ENCODE data around the gene HOXA7.

HOXA7 gene

GRCh38 chr7:27148756-27149641 lies 7.5 kb downstream of the HOXA7 start:
- peaks cover 20% of the 10 kb centered on the region for H3K4me1 Mint-ChIP-seq
- CTCF ChIA-PET = interaction anchor here (0.6 to 2.1 kb wide), 11 partner anchors 12 to 462 kb away, joined by 3 to 8 read pairs (median 4); no protein-coding TSS in a partner anchor
- no peaks in the 10 kb centered on the region for H3K36me3 Mint-ChIP-seq
- peaks cover 98% of the 10 kb centered on the region for H3K27me3 Mint-ChIP-seq
- no peak overlapping the region for H3K27ac Mint-ChIP-seq
- H3K4me3 Mint-ChIP-seq = no peak overlapping the region
- DNase-seq = no peak
- H3K9me3 Mint-ChIP-seq = no peaks in the 10 kb centered on the region

GRCh38 chr7:27148031-27148755 lies 8.3 kb downstream of the HOXA7 start:
- H3K4me3 Mint-ChIP-seq = no peak overlapping the region
- DNase-seq = no peak
- no peaks in the 10 kb centered on the region for H3K36me3 Mint-ChIP-seq
- CTCF ChIA-PET = interaction anchor here (0.7 to 2.1 kb wide), 4 partner anchors 13 to 48 kb away, joined by 3 to 8 read pairs (median 4); no protein-coding TSS in a partner anchor
- H3K4me1 Mint-ChIP-seq = peaks cover 20% of the 10 kb centered on the region
- H3K27me3 Mint-ChIP-seq = peaks cover 92% of the 10 kb centered on the region
- H3K9me3 Mint-ChIP-seq = no peaks in the 10 kb centered on the region
- H3K27ac Mint-ChIP-seq = no peak overlapping the region

GRCh38 chr7:27147199-27148030 lies 9.1 kb downstream of the HOXA7 start, which contains the start of gene HOXA6:
Gene HOXA6 (minus strand): TSS chr7:27147774. CDS start chr7:27147749, 25 bp downstream.
- CTCF ChIA-PET = interaction anchor here (2.1 kb wide), 1 partner anchor 21 kb away, joined by 8 read pairs; no protein-coding TSS in a partner anchor
- Mint-ChIP-seq H3K9me3 (no peaks in the 10 kb centered on the region), H3K36me3 (no peaks in the 10 kb centered on the region), H3K4me3 (no peak within 1 kb of the TSS), H3K4me1 (peaks cover 20% of the 10 kb centered on the region), H3K27me3 (peaks cover 92% of the 10 kb centered on the region), H3K27ac (no peak within 1 kb of the TSS)
- DNase-seq = no peak

GRCh38 chr7:27146491-27147198 lies 9.8 kb downstream of the HOXA7 start:
- CTCF ChIA-PET = no interaction called here

GRCh38 chr7:27145914-27146412 lies 10.5 kb downstream of the HOXA7 start:
- Mint-ChIP-seq H3K27ac (no peak overlapping the region), H3K36me3 (no peaks in the 10 kb centered on the region), H3K27me3 (peaks cover 85% of the 10 kb centered on the region), H3K4me3 (no peak overlapping the region), H3K9me3 (no peaks in the 10 kb centered on the region), H3K4me1 (peaks cover 9% of the 10 kb centered on the region)
- CTCF ChIA-PET = no interaction called here
- no peak for DNase-seq

More at GRCh38 chr7:27146491-27147198, 9.8 kb downstream of the HOXA7 start:
- H3K4me1 Mint-ChIP-seq = peaks cover 16% of the 10 kb centered on the region
- no peaks in the 10 kb centered on the region for H3K36me3 Mint-ChIP-seq
- H3K4me3 Mint-ChIP-seq = no peak overlapping the region
- H3K9me3 Mint-ChIP-seq = no peaks in the 10 kb centered on the region
- H3K27ac Mint-ChIP-seq = no peak overlapping the region
- peaks cover 92% of the 10 kb centered on the region for H3K27me3 Mint-ChIP-seq
- DNase-seq = no peak

GRCh38 chr7:27145165-27145913 lies 11.1 kb downstream of the HOXA7 start:
- DNase-seq = no peak
- H3K9me3 Mint-ChIP-seq = no peaks in the 10 kb centered on the region
- peaks cover 84% of the 10 kb centered on the region for H3K27me3 Mint-ChIP-seq
- H3K27ac Mint-ChIP-seq = no peak overlapping the region
- H3K4me1 Mint-ChIP-seq = peaks cover 7% of the 10 kb centered on the region
- H3K4me3 Mint-ChIP-seq = no peak overlapping the region
- CTCF ChIA-PET = no interaction called here
- H3K36me3 Mint-ChIP-seq = no peaks in the 10 kb centered on the region

- no peak overlapping the region for H3K27ac Mint-ChIP-seq
- no peak for DNase-seq
- CTCF ChIA-PET = interaction anchor here (1.0 kb wide), 1 partner anchor 479 kb away, joined by 3 read pairs; no protein-coding TSS in a partner anchor
- peaks cover 79% of the 10 kb centered on the region for H3K27me3 Mint-ChIP-seq
- no peaks in the 10 kb centered on the region for H3K9me3 Mint-ChIP-seq
- no peaks in the 10 kb centered on the region for H3K36me3 Mint-ChIP-seq
- peaks cover 6% of the 10 kb centered on the region for H3K4me1 Mint-ChIP-seq
- H3K4me3 Mint-ChIP-seq = no peak overlapping the region
These were observed 11.7 kb downstream of the HOXA7 start for GRCh38 chr7:27144781-27145164.

- H3K4me1 Mint-ChIP-seq = peaks cover 6% of the 10 kb centered on the region
- no peak overlapping the region for H3K4me3 Mint-ChIP-seq
- H3K36me3 Mint-ChIP-seq = no peaks in the 10 kb centered on the region
- CTCF ChIA-PET = interaction anchor here (0.6 to 1.0 kb wide), 2 partner anchors 462 to 479 kb away, joined by 3 read pairs; no protein-coding TSS in a partner anchor
- DNase-seq = no peak
- no peaks in the 10 kb centered on the region for H3K9me3 Mint-ChIP-seq
- peaks cover 73% of the 10 kb centered on the region for H3K27me3 Mint-ChIP-seq
- H3K27ac Mint-ChIP-seq = no peak overlapping the region
These were observed 12.3 kb downstream of the HOXA7 start for GRCh38 chr7:27143950-27144780.

- H3K36me3 Mint-ChIP-seq = no peaks in the 10 kb centered on the region
- H3K27ac Mint-ChIP-seq = no peak within 1 kb of the TSS
- no peaks in the 10 kb centered on the region for H3K9me3 Mint-ChIP-seq
- CTCF ChIA-PET = interaction anchor here (0.6 to 1.0 kb wide), 3 partner anchors 290 to 478 kb away, joined by 3 read pairs; no protein-coding TSS in a partner anchor
- peaks cover 3% of the 10 kb centered on the region for H3K4me1 Mint-ChIP-seq
- no peak within 1 kb of the TSS for H3K4me3 Mint-ChIP-seq
- peaks cover 72% of the 10 kb centered on the region for H3K27me3 Mint-ChIP-seq
- no peak for DNase-seq
These were observed 13.2 kb downstream of the HOXA7 start, which contains the start of gene HOXA5 for GRCh38 chr7:27143023-27143949. Gene HOXA5 (minus strand): TSS chr7:27143681. CDS start chr7:27143607, 74 bp downstream.

GRCh38 chr7:27142580-27143022 lies 13.9 kb downstream of the HOXA7 start:
- Mint-ChIP-seq H3K4me1 (no peaks in the 10 kb centered on the region), H3K27me3 (peaks cover 69% of the 10 kb centered on the region), H3K27ac (no peak overlapping the region), H3K4me3 (no peak overlapping the region), H3K36me3 (no peaks in the 10 kb centered on the region), H3K9me3 (no peaks in the 10 kb centered on the region)
- CTCF ChIA-PET = interaction anchor here (0.9 kb wide), 1 partner anchor 289 kb away, joined by 3 read pairs; no protein-coding TSS in a partner anchor
- DNase-seq = no peak

Data from activated naive CD4-positive, alpha-beta T cell treated with anti-CD3 and anti-CD28 coated beads, Interleukin-2, amount 10 ng/mL, durations not matched to agents 7 days and 5 days (primary cell).